Caco-2 (cell line): ENCODE results near the gene LRRC51. TPM values are rescaled to one million over a fixed set of nuclear protein-coding genes. Genes with fewer than 3 reads are reported as not detected.
"Not testable (repeated sequence)": the region's sequence is repeated elsewhere in the genome, so short reads cannot be mapped to it uniquely, and the experiment has no call there.

ENCODE experiments used
- BruUV-seq: library from RNA; stranded (reverse); fragments of 400-500 nt; replicated peaks from 2 replicates; lab custom pipeline; 2021; lab: Mats Ljungman, UMichigan
- CTCF ChIA-PET: fragments of 300-600 bp; sonication (Branson Sonifier 250); formaldehyde crosslinking; loops from one replicate; lab custom pipeline; 2022; ENCODE audit warnings: antibody characterized with exemption; lab: Charles Lee
- POLR2A ChIA-PET: fragments of 300-600 bp; sonication (Branson Sonifier 250); formaldehyde crosslinking; loops from one replicate; lab custom pipeline; 2022; ENCODE audit warnings: antibody characterized with exemption; lab: Charles Lee
- DNase-seq, 2 experiments: peaks; one replicate each; pipeline versions ENCODE4 v3.0.0 to v3.0.0-alpha.2; 2020 to 2022
- H3K27me3 ChIP-seq: replicated peaks from 2 replicates; pipeline ENCODE4 v1.6.0; 2011; ENCODE audit warnings: low read length; ENCODE audit not compliant: control insufficient read depth, insufficient read depth
- H3K36me3 ChIP-seq: 2 replicates; pipeline ENCODE4 v1.5.1; 2011; ENCODE audit warnings: low read length; ENCODE audit not compliant: control insufficient read depth, insufficient read depth
- H3K4me1 ChIP-seq: fragments of 250-450 bp; sonication (Bioruptor Pico); 2 replicates; pipeline ENCODE4 v1.5.1; 2020; ENCODE audit warnings: mild to moderate bottlenecking
- H3K4me3 ChIP-seq: 2 replicates; pipeline ENCODE4 v1.5.1; 2011; ENCODE audit warnings: low read depth, mild to moderate bottlenecking, control low read depth, low read length
- H3K9me3 ChIP-seq: fragments of 250-450 bp; sonication (Bioruptor Pico); 2 replicates; pipeline ENCODE4 v1.5.1; 2020; ENCODE audit warnings: mild to moderate bottlenecking, moderate library complexity
- H3K27ac Mint-ChIP-seq: one replicate; pipeline ENCODE4 v1.8.0; 2022; ENCODE audit warnings: mixed read lengths; ENCODE audit not compliant: unreplicated experiment
- H3K27me3 Mint-ChIP-seq: one replicate; pipeline ENCODE4 v1.8.0; 2022; ENCODE audit warnings: mixed read lengths; ENCODE audit not compliant: insufficient read depth, unreplicated experiment
- H3K36me3 Mint-ChIP-seq: one replicate; pipeline ENCODE4 v1.8.0; 2022; ENCODE audit warnings: mild to moderate bottlenecking, mixed read lengths; ENCODE audit not compliant: insufficient read depth, unreplicated experiment
- H3K4me1 Mint-ChIP-seq: one replicate; pipeline ENCODE4 v1.8.0; 2022; ENCODE audit warnings: low read depth, mixed read lengths; ENCODE audit not compliant: unreplicated experiment
- H3K4me3 Mint-ChIP-seq: one replicate; pipeline ENCODE4 v1.8.0; 2022; ENCODE audit warnings: mild to moderate bottlenecking, moderate library complexity, mixed read lengths; ENCODE audit not compliant: unreplicated experiment
- H3K9me3 Mint-ChIP-seq: one replicate; pipeline ENCODE4 v1.8.0; 2022; ENCODE audit warnings: mixed read lengths; ENCODE audit not compliant: unreplicated experiment
- CTCF ChIP-seq, 2 experiments: fragments of 200-600 bp in 1 of 2; IDR thresholded peaks; 1 replicate in 1 of 2; 2 replicates in 1 of 2; pipeline versions ENCODE4 v1.5.1 to v1.8.0; 2011 to 2022; ENCODE audit warnings: antibody characterized with exemption in 1 of 2, control low read depth in 1 of 2, inconsistent platforms in 1 of 2, low read depth in 1 of 2, low read length in 1 of 2, mild to moderate bottlenecking in 1 of 2, moderate library complexity in 1 of 2; ENCODE audit not compliant: insufficient read depth in 1 of 2, severe bottlenecking in 1 of 2, unreplicated experiment in 1 of 2
- intact Hi-C: fragments of 100-400 bp; cut with micrococcal nuclease; formaldehyde crosslinking; loops from one replicate; pipeline ENCODE4 v1.10.0; 2022; ENCODE audit not compliant: unreplicated experiment
- total RNA-seq: library from RNA; stranded (reverse); gene quantifications from 2 replicates; pipeline ENCODE4 v1.2.3, GENCODE V29; 2022

LRRC51 gene
- total RNA-seq, 1 experiment from 2014 or later: 13.8 TPM

- Histone ChIP-seq H3K36me3 (no peaks in the 10 kb centered on the region), H3K27me3 (no peaks in the 10 kb centered on the region), H3K4me1 (peaks cover 3% of the 10 kb centered on the region), H3K4me3 (no peak overlapping the region), H3K9me3 (no peaks in the 10 kb centered on the region)
- ChIA-PET CTCF (interaction anchor here (1.1 kb wide), 1 partner anchor 114 kb away, joined by 3 read pairs; no protein-coding TSS in a partner anchor), POLR2A (no interaction called here)
- H3K27me3 Mint-ChIP-seq: no peaks in the 10 kb centered on the region
- peaks cover 5% of the 10 kb centered on the region for H3K36me3 Mint-ChIP-seq
- peaks cover 9% of the 10 kb centered on the region for H3K9me3 Mint-ChIP-seq
- no TSS peak for BruUV-seq
- peaks cover 22% of the 10 kb centered on the region for H3K4me1 Mint-ChIP-seq
- H3K4me3 Mint-ChIP-seq: no peak overlapping the region
- no peak overlapping the region for H3K27ac Mint-ChIP-seq
- no peak for TF ChIP-seq CTCF (IDR thresholded peaks at IDR 0.05; ENCODE audit: insufficient read depth in 1 of 2, low read depth in 1 of 2, low read length in 1 of 2, severe bottlenecking in 1 of 2, unreplicated experiment in 1 of 2)
- DNase-seq: no peak
- intact Hi-C loops: no loop called here
Observed at GRCh38 chr11:72139500-72139899, 58.9 kb downstream of the LRRC51 start.

- ChIA-PET CTCF (interaction anchor here (1.0 kb wide), 1 partner anchor 115 kb away, joined by 3 read pairs; no protein-coding TSS in a partner anchor), POLR2A (no interaction called here)
- Histone ChIP-seq H3K36me3 (no peaks in the 10 kb centered on the region), H3K4me3 (no peak overlapping the region), H3K27me3 (no peaks in the 10 kb centered on the region), H3K9me3 (no peaks in the 10 kb centered on the region), H3K4me1 (peaks cover 8% of the 10 kb centered on the region)
- intact Hi-C loops: no loop called here
- no peak for DNase-seq
- H3K36me3 Mint-ChIP-seq: peaks cover 5% of the 10 kb centered on the region
- H3K9me3 Mint-ChIP-seq: peaks cover 9% of the 10 kb centered on the region
- no TSS peak for BruUV-seq
- no peaks in the 10 kb centered on the region for H3K27me3 Mint-ChIP-seq
- H3K4me3 Mint-ChIP-seq: no peak overlapping the region
- no peak overlapping the region for H3K27ac Mint-ChIP-seq
- no peak for TF ChIP-seq CTCF (IDR thresholded peaks at IDR 0.05; ENCODE audit: insufficient read depth in 1 of 2, low read depth in 1 of 2, low read length in 1 of 2, severe bottlenecking in 1 of 2, unreplicated experiment in 1 of 2)
- H3K4me1 Mint-ChIP-seq: peaks cover 22% of the 10 kb centered on the region
Observed at GRCh38 chr11:72140661-72141060, 60.0 kb downstream of the LRRC51 start.

DNA sequence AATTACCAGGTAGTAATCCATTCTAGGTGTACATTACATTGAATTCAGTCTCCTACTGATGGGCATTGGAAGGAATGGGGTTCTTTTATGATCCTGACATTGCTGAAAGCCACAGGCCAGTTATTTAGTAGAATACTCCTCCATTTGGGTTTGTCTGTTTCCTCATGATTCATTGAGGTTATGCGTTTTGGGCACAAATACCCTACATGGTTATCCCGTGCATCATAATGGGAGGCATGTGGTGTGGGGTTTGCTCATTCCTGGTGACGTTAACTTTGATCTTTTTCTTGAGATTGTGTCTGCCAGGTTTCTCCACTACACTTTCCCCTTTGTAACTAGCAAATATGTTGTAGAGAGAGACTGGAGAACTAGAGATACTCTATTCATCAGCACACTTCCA lies 60.4 kb downstream of the LRRC51 start:
- H3K4me3 Mint-ChIP-seq: no peak overlapping the region
- peaks cover 9% of the 10 kb centered on the region for H3K9me3 Mint-ChIP-seq
- H3K27ac Mint-ChIP-seq: no peak overlapping the region
- Histone ChIP-seq H3K27me3 (no peaks in the 10 kb centered on the region), H3K36me3 (no peaks in the 10 kb centered on the region), H3K4me1 (peaks cover 8% of the 10 kb centered on the region), H3K9me3 (no peaks in the 10 kb centered on the region), H3K4me3 (no peak overlapping the region)
- peaks cover 22% of the 10 kb centered on the region for H3K4me1 Mint-ChIP-seq
- intact Hi-C loops: no loop called here
- BruUV-seq: no TSS peak
- no peak for DNase-seq
- no peaks in the 10 kb centered on the region for H3K27me3 Mint-ChIP-seq
- H3K36me3 Mint-ChIP-seq: peaks cover 5% of the 10 kb centered on the region
- ChIA-PET POLR2A (no interaction called here), CTCF (interaction anchor here (1.0 kb wide), 1 partner anchor 116 kb away, joined by 3 read pairs; no protein-coding TSS in a partner anchor)
- no peak for TF ChIP-seq CTCF (IDR thresholded peaks at IDR 0.05; ENCODE audit: insufficient read depth in 1 of 2, low read depth in 1 of 2, low read length in 1 of 2, severe bottlenecking in 1 of 2, unreplicated experiment in 1 of 2)

DNA sequence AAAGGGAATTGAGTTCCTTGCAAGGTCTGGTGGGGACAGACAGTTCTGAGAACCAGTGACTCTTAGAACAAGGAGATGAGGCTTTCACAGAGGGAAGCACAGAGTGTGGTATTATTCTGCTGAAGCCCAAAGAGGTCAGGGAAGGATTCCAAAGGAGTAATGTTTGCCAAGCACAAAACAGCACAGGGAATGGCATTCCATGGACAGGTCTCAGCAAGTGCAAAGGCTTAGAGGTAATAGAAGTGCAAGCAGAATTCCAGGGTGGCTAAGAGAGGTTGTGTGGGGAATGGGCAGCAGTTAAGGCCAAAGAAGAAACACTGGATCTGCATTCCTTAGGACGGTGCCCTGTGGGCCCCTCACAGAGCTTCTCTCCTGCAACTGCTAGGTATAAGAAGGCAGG lies 61.4 kb downstream of the LRRC51 start:
- H3K36me3 Mint-ChIP-seq, H3K9me3 Mint-ChIP-seq, H3K4me1 ChIP-seq, BruUV-seq, CTCF ChIA-PET, intact Hi-C loops, H3K9me3 ChIP-seq, H3K27me3 Mint-ChIP-seq, H3K27ac Mint-ChIP-seq, H3K36me3 ChIP-seq, H3K4me3 ChIP-seq, H3K4me3 Mint-ChIP-seq, H3K27me3 ChIP-seq, POLR2A ChIA-PET: not testable (repeated sequence)
- H3K4me1 Mint-ChIP-seq: peaks cover 22% of the 10 kb centered on the region
- DNase-seq: peak; percentile 36 to 73

DNA sequence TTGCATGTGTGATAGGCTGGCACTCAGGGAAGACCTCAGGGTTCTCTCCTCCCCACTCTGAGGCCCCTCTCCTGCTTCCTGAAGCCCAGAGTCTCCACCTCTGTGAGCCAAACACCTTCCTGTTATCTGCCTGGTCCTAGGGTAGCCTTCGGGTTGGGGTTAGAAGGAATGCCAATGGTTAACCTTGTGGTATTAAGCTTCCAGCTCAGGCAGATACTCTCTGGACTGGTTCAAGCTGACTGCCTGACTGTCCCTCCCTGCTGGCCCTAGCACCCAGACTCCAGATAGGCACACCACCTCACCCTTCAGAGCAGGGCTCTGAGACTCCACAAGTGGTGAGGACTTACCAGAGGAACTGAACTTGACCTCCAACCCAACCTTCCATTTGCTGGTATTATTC lies 61.9 kb downstream of the LRRC51 start:
- DNase-seq, H3K27me3 ChIP-seq, H3K9me3 ChIP-seq, intact Hi-C loops, H3K27me3 Mint-ChIP-seq, H3K9me3 Mint-ChIP-seq, H3K27ac Mint-ChIP-seq, H3K36me3 Mint-ChIP-seq, H3K36me3 ChIP-seq, BruUV-seq, H3K4me3 Mint-ChIP-seq, POLR2A ChIA-PET, H3K4me3 ChIP-seq, H3K4me1 ChIP-seq: not testable (repeated sequence)
- H3K4me1 Mint-ChIP-seq: peaks cover 22% of the 10 kb centered on the region
- CTCF ChIA-PET: interaction anchor here (1.9 kb wide), 2 partner anchors 30 to 42 kb away, joined by 4 to 13 read pairs; partner anchors contain the start of gene ANAPC15
